Astrocyte (in vitro differentiated cells and primary cell): ENCODE data around the gene ULBP1. TPM values are rescaled to one million over a fixed set of nuclear protein-coding genes. Genes with fewer than 3 reads are reported as not detected.
"Not testable (repeated sequence)": the region's sequence is repeated elsewhere in the genome, so short reads cannot be mapped to it uniquely, and the experiment has no call there.

Experiments
- DNase-seq: peaks from one replicate; pipeline ENCODE4 v3.0.0-alpha.2; 2010; ENCODE audit warnings: low read depth
- FAIRE-seq: peaks from 2 replicates; lab custom pipeline; 2011; peaks lifted over from hg19 to GRCh38; lab: Jason Lieb, UNC
- H2AFZ ChIP-seq: 2 replicates; pipeline ENCODE4 v1.6.0; 2012; ENCODE audit warnings: low read depth, low read length, inconsistent platforms
- H3K27ac ChIP-seq: 2 replicates; pipeline ENCODE4 v1.5.1; 2011; ENCODE audit warnings: low read depth, low read length, inconsistent platforms
- H3K27me3 ChIP-seq: 2 replicates; pipeline ENCODE4 v1.6.0; 2011; ENCODE audit warnings: low read length, inconsistent platforms; ENCODE audit not compliant: insufficient read depth
- H3K36me3 ChIP-seq: 2 replicates; pipeline ENCODE4 v1.5.1; 2011; ENCODE audit warnings: low read length, inconsistent platforms; ENCODE audit not compliant: insufficient read depth
- H3K4me1 ChIP-seq: 2 replicates; pipeline ENCODE4 v1.5.1; 2011; ENCODE audit warnings: low read length, inconsistent platforms; ENCODE audit not compliant: insufficient read depth
- H3K4me2 ChIP-seq: 2 replicates; pipeline ENCODE4 v1.6.0; 2012; ENCODE audit warnings: low read length, inconsistent platforms
- H3K4me3 ChIP-seq: 2 replicates; pipeline ENCODE4 v1.5.1; 2011; ENCODE audit warnings: low read depth, mild to moderate bottlenecking, low read length, inconsistent platforms; ENCODE audit not compliant: insufficient read depth
- H3K79me2 ChIP-seq: 2 replicates; pipeline ENCODE4 v1.6.0; 2012; ENCODE audit warnings: mild to moderate bottlenecking, low read length, inconsistent platforms; ENCODE audit not compliant: insufficient read depth
- H3K9ac ChIP-seq: 2 replicates; pipeline ENCODE4 v1.6.0; 2012; ENCODE audit warnings: mild to moderate bottlenecking, low read length, inconsistent platforms
- H3K9me3 ChIP-seq: 2 replicates; pipeline ENCODE4 v1.5.1; 2012; ENCODE audit warnings: low read depth, mild to moderate bottlenecking, low read length, inconsistent platforms; ENCODE audit not compliant: insufficient read depth
- H4K20me1 ChIP-seq: 2 replicates; pipeline ENCODE4 v1.6.0; 2012; ENCODE audit warnings: low read length, inconsistent platforms; ENCODE audit not compliant: insufficient read depth
- H3K27ac Mint-ChIP-seq: one replicate; pipeline ENCODE4 v1.8.0; 2021; ENCODE audit warnings: mild to moderate bottlenecking, mixed read lengths; ENCODE audit not compliant: unreplicated experiment
- H3K27me3 Mint-ChIP-seq: one replicate; pipeline ENCODE4 v1.8.0; 2021; ENCODE audit warnings: low read depth, mixed read lengths; ENCODE audit not compliant: unreplicated experiment
- H3K36me3 Mint-ChIP-seq: one replicate; pipeline ENCODE4 v1.8.0; 2021; ENCODE audit warnings: low read depth, mixed read lengths; ENCODE audit not compliant: unreplicated experiment
- H3K4me1 Mint-ChIP-seq: one replicate; pipeline ENCODE4 v1.8.0; 2021; ENCODE audit warnings: low read depth, mixed read lengths; ENCODE audit not compliant: unreplicated experiment
- H3K4me3 Mint-ChIP-seq: one replicate; pipeline ENCODE4 v1.8.0; 2021; ENCODE audit warnings: mild to moderate bottlenecking, moderate library complexity, mixed read lengths; ENCODE audit not compliant: unreplicated experiment
- H3K9me3 Mint-ChIP-seq: one replicate; pipeline ENCODE4 v1.8.0; 2021; ENCODE audit warnings: mild to moderate bottlenecking, mixed read lengths; ENCODE audit not compliant: unreplicated experiment
- EZH2 ChIP-seq: IDR thresholded peaks from 2 replicates; pipeline ENCODE4 v1.6.1; 2012; ENCODE audit warnings: mild to moderate bottlenecking, low read length, inconsistent platforms; ENCODE audit not compliant: insufficient read depth
- total RNA-seq: library from RNA; stranded (reverse); gene quantifications from 2 replicates; pipeline ENCODE4 v1.2.1, GENCODE V29; 2021
- TF ChIP-seq, protein P1 (sequence below): IDR thresholded peaks from 2 replicates; pipeline ENCODE4 v1.5.1; 2011; ENCODE audit warnings: low read depth, mild to moderate bottlenecking, inconsistent platforms, low read length, moderate library complexity; ENCODE audit not compliant: insufficient read depth

Gene ULBP1
- total RNA-seq, 1 donor from 2014 or later, result 7.4 TPM

DNA sequence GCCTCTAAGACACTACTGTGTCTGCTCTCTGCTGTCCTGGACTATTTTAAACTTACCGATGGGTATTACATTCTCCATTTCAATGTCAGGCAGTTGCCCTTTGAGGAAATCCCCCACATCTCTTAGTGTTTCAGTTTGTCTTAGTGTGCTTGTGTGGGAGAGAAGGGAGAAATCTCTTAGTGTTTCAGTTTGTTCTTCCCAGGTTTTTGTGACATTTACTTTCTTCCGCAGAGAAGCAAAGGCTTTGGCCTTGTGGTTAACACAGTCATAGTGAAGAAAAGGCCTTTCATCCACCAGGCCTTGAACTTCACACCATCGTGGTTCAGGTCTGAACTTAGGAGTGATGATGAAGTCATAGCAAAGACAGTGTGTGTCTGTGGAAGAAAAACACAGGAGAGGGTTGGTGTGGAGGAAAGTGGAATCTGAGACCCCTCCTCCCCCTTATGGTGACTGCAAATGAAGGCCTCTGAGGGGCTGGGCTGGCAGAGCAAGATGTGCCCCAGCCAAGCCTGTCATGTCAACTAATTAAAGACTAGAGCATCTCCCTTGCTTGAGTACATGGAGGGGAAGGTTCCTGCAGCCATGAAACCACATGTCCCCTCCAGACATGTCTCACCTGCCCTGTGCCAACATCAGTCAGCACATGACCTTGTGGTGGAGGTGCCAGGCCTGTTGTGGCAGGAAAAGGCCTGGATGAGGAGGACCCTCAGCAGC, 37.7 kb downstream of the ULBP1 start:
- Histone ChIP-seq H3K27me3 (peaks cover 15% of the 10 kb centered on the region), H4K20me1 (no peaks in the 10 kb centered on the region), H3K4me2 (no peak overlapping the region), H2AFZ (no peak overlapping the region), H3K4me1 (peaks cover 10% of the 10 kb centered on the region), H3K9me3 (peaks cover 3% of the 10 kb centered on the region), H3K79me2 (no peaks in the 10 kb centered on the region), H3K4me3 (no peak overlapping the region), H3K9ac (no peak overlapping the region), H3K27ac (no peak overlapping the region), H3K36me3 (no peaks in the 10 kb centered on the region)
- H3K27ac Mint-ChIP-seq, result no peak overlapping the region
- H3K4me1 Mint-ChIP-seq, result peaks cover 15% of the 10 kb centered on the region
- FAIRE-seq (no peak), DNase-seq (no peak)
- peaks cover 62% of the 10 kb centered on the region for H3K27me3 Mint-ChIP-seq
- H3K36me3 Mint-ChIP-seq, result no peaks in the 10 kb centered on the region
- H3K4me3 Mint-ChIP-seq, result no peak overlapping the region
- TF ChIP-seq, protein P1, sequence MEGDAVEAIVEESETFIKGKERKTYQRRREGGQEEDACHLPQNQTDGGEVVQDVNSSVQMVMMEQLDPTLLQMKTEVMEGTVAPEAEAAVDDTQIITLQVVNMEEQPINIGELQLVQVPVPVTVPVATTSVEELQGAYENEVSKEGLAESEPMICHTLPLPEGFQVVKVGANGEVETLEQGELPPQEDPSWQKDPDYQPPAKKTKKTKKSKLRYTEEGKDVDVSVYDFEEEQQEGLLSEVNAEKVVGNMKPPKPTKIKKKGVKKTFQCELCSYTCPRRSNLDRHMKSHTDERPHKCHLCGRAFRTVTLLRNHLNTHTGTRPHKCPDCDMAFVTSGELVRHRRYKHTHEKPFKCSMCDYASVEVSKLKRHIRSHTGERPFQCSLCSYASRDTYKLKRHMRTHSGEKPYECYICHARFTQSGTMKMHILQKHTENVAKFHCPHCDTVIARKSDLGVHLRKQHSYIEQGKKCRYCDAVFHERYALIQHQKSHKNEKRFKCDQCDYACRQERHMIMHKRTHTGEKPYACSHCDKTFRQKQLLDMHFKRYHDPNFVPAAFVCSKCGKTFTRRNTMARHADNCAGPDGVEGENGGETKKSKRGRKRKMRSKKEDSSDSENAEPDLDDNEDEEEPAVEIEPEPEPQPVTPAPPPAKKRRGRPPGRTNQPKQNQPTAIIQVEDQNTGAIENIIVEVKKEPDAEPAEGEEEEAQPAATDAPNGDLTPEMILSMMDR, result no peak
- TF ChIP-seq EZH2, result no peak
- H3K9me3 Mint-ChIP-seq, result peaks cover 6% of the 10 kb centered on the region

DNA sequence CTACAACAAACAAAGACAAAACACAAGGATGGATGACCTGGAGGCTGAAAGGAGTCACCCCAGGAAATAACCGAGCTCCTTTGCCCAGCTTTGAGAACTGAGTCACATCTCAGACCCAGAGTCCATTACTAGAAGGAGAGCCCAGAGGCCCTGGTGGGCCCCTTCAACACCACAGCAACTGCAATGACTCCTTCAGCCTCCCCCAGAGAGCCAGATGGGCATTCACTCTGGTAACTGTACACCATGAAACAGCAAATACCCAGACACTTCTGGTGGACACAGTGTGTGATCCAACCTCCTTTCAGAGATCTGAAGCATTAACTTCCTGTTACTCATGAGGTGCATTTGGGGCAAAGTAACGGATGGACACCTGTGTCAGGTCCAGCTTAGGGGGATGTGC, 39.0 kb downstream of the ULBP1 start:
- Histone ChIP-seq H3K27me3 (peaks cover 12% of the 10 kb centered on the region), H3K79me2 (no peaks in the 10 kb centered on the region), H3K9ac (no peak overlapping the region), H3K9me3 (peaks cover 3% of the 10 kb centered on the region), H3K4me2 (no peak overlapping the region), H4K20me1 (no peaks in the 10 kb centered on the region), H3K27ac (no peak overlapping the region), H3K4me1 (peaks cover 10% of the 10 kb centered on the region), H2AFZ (no peak overlapping the region), H3K36me3 (no peaks in the 10 kb centered on the region), H3K4me3 (no peak overlapping the region)
- no peaks in the 10 kb centered on the region for H3K36me3 Mint-ChIP-seq
- H3K4me1 Mint-ChIP-seq, result peaks cover 9% of the 10 kb centered on the region
- H3K27me3 Mint-ChIP-seq, result peaks cover 57% of the 10 kb centered on the region
- H3K27ac Mint-ChIP-seq, result no peak overlapping the region
- no peak for FAIRE-seq
- TF ChIP-seq, protein P1, result no peak
- DNase-seq, result no peak
- H3K9me3 Mint-ChIP-seq, result peaks cover 6% of the 10 kb centered on the region
- H3K4me3 Mint-ChIP-seq, result no peak overlapping the region

DNA sequence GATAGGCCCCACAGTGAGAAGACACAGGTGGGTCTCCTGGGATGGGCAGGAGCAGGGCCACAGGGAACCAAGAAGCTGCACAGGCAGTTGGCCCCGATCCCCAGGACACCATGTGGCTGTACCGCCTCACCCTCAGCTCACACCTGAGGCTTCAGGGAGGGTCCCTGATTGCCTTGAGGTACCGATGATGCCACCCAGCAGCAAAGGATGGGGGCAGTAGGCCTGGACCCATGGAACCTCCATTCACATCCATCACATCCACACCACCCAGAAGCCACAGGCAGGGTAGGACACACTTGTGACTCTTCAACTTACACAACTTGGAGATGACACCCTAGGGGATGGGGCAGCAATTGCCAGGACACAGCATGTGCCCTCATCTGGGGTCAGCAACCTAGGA, 39.9 kb downstream of the ULBP1 start:
- H3K9me3 Mint-ChIP-seq, DNase-seq, FAIRE-seq, H3K79me2 ChIP-seq, H3K4me2 ChIP-seq, H3K36me3 ChIP-seq, H3K27me3 ChIP-seq, H3K4me3 ChIP-seq, H3K27ac ChIP-seq, H2AFZ ChIP-seq, H3K4me1 Mint-ChIP-seq, H4K20me1 ChIP-seq, H3K36me3 Mint-ChIP-seq, H3K9ac ChIP-seq, H3K9me3 ChIP-seq, H3K4me3 Mint-ChIP-seq, H3K27ac Mint-ChIP-seq: not testable (repeated sequence)
- peaks cover 53% of the 10 kb centered on the region for H3K27me3 Mint-ChIP-seq
- peaks cover 10% of the 10 kb centered on the region for H3K4me1 ChIP-seq
